ENCODE measurements around the gene BMPR1A.

Gene BMPR1A

GRCh38 chr10:86817246-86817645 lies 60.8 kb downstream of the BMPR1A start:
- Histone ChIP-seq H3K4me1 (ENCODE audit: control insufficient read depth in 2 of 2, insufficient read depth in 2 of 2, low read length in 2 of 2) (no peaks in the 10 kb centered on the region), H3K4me3 (ENCODE audit: low read length in 2 of 2) (no peak overlapping the region), H3K27ac (ENCODE audit: low read depth in 2 of 2, low read length in 2 of 2) (no peak overlapping the region)

GRCh38 chr10:86819567-86819966 lies 63.1 kb downstream of the BMPR1A start:
- H3K4me3 ChIP-seq (ENCODE audit: low read length in 2 of 2), result no peak overlapping the region
- no peaks in the 10 kb centered on the region for H3K4me1 ChIP-seq (ENCODE audit: control insufficient read depth in 2 of 2, insufficient read depth in 2 of 2, low read length in 2 of 2)
- no peak overlapping the region for H3K9ac ChIP-seq (ENCODE audit: low read depth in 1 of 2, low read length in 2 of 2)
- H3K9me3 ChIP-seq (ENCODE audit: control insufficient read depth in 2 of 2, low read length in 2 of 2), result no peaks in the 10 kb centered on the region
- no peaks in the 10 kb centered on the region for H3K27me3 ChIP-seq (ENCODE audit: control insufficient read depth in 2 of 2, insufficient read depth in 2 of 2, low read length in 2 of 2)
- no peak overlapping the region for H3K27ac ChIP-seq (ENCODE audit: low read depth in 2 of 2, low read length in 2 of 2)
- H3K36me3 ChIP-seq (ENCODE audit: control insufficient read depth in 2 of 2, insufficient read depth in 2 of 2, low read length in 2 of 2), result no peaks in the 10 kb centered on the region

More at GRCh38 chr10:86817246-86817645, 60.8 kb downstream of the BMPR1A start:
- no peak overlapping the region for H3K9ac ChIP-seq (ENCODE audit: low read depth in 1 of 2, low read length in 2 of 2)
- H3K27me3 ChIP-seq (ENCODE audit: control insufficient read depth in 2 of 2, insufficient read depth in 2 of 2, low read length in 2 of 2), result no peaks in the 10 kb centered on the region
- no peaks in the 10 kb centered on the region for H3K9me3 ChIP-seq (ENCODE audit: control insufficient read depth in 2 of 2, low read length in 2 of 2)
- no peaks in the 10 kb centered on the region for H3K36me3 ChIP-seq (ENCODE audit: control insufficient read depth in 2 of 2, insufficient read depth in 2 of 2, low read length in 2 of 2)

GRCh38 chr10:86820509-86820908 lies 64.1 kb downstream of the BMPR1A start:
- H3K9ac ChIP-seq (ENCODE audit: low read depth in 1 of 2, low read length in 2 of 2), result no peak overlapping the region
- no peaks in the 10 kb centered on the region for H3K27me3 ChIP-seq (ENCODE audit: control insufficient read depth in 2 of 2, insufficient read depth in 2 of 2, low read length in 2 of 2)
- no peaks in the 10 kb centered on the region for H3K36me3 ChIP-seq (ENCODE audit: control insufficient read depth in 2 of 2, insufficient read depth in 2 of 2, low read length in 2 of 2)
- H3K4me3 ChIP-seq (ENCODE audit: low read length in 2 of 2), result no peak overlapping the region
- no peaks in the 10 kb centered on the region for H3K9me3 ChIP-seq (ENCODE audit: control insufficient read depth in 2 of 2, low read length in 2 of 2)
- no peak overlapping the region for H3K27ac ChIP-seq (ENCODE audit: low read depth in 2 of 2, low read length in 2 of 2)
- H3K4me1 ChIP-seq (ENCODE audit: control insufficient read depth in 2 of 2, insufficient read depth in 2 of 2, low read length in 2 of 2), result no peaks in the 10 kb centered on the region

DNA sequence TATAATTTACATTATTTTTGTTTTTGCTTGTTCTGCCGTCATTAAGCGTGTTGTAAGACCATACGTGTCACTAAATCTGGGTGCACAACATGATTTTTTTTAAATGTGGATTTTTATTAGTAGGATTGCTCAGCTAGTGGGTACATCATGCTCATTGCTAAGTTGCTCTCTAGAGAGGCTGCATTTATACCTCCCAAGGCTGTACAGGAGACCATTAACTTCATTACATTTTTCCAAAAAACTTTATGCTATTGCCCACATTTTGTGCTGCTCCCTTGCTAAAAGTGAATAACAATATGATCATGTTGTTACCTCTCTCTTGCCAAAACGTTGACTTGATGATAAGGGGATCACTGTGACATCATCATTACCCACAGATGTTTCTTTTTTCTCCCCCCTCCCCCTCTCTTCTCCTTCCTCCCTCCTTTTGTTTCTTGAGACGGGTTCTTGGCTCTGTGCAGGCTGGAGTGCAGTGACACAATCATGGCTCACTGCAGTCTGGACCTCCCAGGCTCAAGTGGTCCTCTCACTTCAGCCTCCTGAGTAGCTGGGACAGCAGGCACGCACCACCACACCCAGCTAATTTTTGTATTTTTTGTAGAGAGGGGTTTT lies 65.1 kb downstream of the BMPR1A start:
- no peaks in the 10 kb centered on the region for H3K4me1 ChIP-seq (ENCODE audit: control insufficient read depth in 2 of 2, insufficient read depth in 2 of 2, low read length in 2 of 2)

GRCh38 chr10:86823565-86823964 lies 67.1 kb downstream of the BMPR1A start:
- no peaks in the 10 kb centered on the region for H3K9me3 ChIP-seq (ENCODE audit: control insufficient read depth in 2 of 2, low read length in 2 of 2)
- no peak overlapping the region for H3K9ac ChIP-seq (ENCODE audit: low read depth in 1 of 2, low read length in 2 of 2)
- H3K4me1 ChIP-seq (ENCODE audit: control insufficient read depth in 2 of 2, insufficient read depth in 2 of 2, low read length in 2 of 2), result no peaks in the 10 kb centered on the region
- no peak overlapping the region for H3K27ac ChIP-seq (ENCODE audit: low read depth in 2 of 2, low read length in 2 of 2)
- no peaks in the 10 kb centered on the region for H3K36me3 ChIP-seq (ENCODE audit: control insufficient read depth in 2 of 2, insufficient read depth in 2 of 2, low read length in 2 of 2)
- no peaks in the 10 kb centered on the region for H3K27me3 ChIP-seq (ENCODE audit: control insufficient read depth in 2 of 2, insufficient read depth in 2 of 2, low read length in 2 of 2)
- no peak overlapping the region for H3K4me3 ChIP-seq (ENCODE audit: low read length in 2 of 2)

More for the DNA sequence above, 65.1 kb downstream of the BMPR1A start:
- no peaks in the 10 kb centered on the region for H3K27me3 ChIP-seq (ENCODE audit: control insufficient read depth in 2 of 2, insufficient read depth in 2 of 2, low read length in 2 of 2)
- H3K9me3 ChIP-seq (ENCODE audit: control insufficient read depth in 2 of 2, low read length in 2 of 2), result no peaks in the 10 kb centered on the region
- no peak overlapping the region for H3K4me3 ChIP-seq (ENCODE audit: low read length in 2 of 2)
- no peaks in the 10 kb centered on the region for H3K36me3 ChIP-seq (ENCODE audit: control insufficient read depth in 2 of 2, insufficient read depth in 2 of 2, low read length in 2 of 2)
- H3K9ac ChIP-seq (ENCODE audit: low read depth in 1 of 2, low read length in 2 of 2), result no peak overlapping the region
- H3K27ac ChIP-seq (ENCODE audit: low read depth in 2 of 2, low read length in 2 of 2), result no peak overlapping the region

DNA sequence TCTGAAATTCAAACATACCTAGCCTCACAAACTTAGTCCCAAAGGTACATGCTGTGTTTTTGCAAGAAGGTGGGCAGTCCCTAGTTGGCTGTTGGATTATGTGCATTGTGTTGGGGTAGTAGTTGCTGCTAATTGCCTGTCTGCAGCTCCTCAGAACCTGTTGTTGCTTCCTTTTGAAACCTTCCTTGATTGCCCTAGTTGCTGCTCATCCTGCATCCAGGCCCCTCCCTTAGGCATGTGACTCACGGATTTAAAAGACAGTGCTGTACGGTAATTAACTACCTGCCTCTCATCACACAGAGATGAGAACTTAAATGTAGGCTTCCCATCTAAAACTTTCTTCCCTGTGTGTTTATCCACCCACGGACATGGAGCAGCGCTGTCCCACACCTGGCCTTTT lies 67.7 kb downstream of the BMPR1A start:
- Histone ChIP-seq H3K9ac (ENCODE audit: low read depth in 1 of 2, low read length in 2 of 2) (no peak overlapping the region), H3K27me3 (ENCODE audit: control insufficient read depth in 2 of 2, insufficient read depth in 2 of 2, low read length in 2 of 2) (no peaks in the 10 kb centered on the region), H3K27ac (ENCODE audit: low read depth in 2 of 2, low read length in 2 of 2) (no peak overlapping the region), H3K36me3 (ENCODE audit: control insufficient read depth in 2 of 2, insufficient read depth in 2 of 2, low read length in 2 of 2) (no peaks in the 10 kb centered on the region), H3K9me3 (ENCODE audit: control insufficient read depth in 2 of 2, low read length in 2 of 2) (no peaks in the 10 kb centered on the region), H3K4me1 (ENCODE audit: control insufficient read depth in 2 of 2, insufficient read depth in 2 of 2, low read length in 2 of 2) (no peaks in the 10 kb centered on the region), H3K4me3 (ENCODE audit: low read length in 2 of 2) (no peak overlapping the region)

DNA sequence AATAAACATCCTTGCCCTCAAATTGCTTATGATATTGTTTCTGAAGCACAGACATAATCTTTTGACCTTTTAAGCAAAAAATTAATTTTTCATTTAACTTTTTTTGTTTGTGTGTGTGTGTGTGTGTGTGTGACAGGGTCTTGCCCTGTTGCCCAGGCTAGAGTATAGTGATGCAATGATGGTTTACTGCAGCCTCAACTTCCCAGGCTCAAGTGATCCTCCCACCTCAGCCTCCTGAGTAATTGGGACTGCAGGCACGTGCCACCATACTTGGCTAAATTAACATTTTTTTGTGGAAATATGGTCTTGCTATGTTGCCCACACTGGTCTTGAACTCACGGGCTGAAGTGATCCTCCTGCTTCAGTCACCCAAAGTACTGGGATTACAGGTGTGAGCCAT lies 68.9 kb downstream of the BMPR1A start:
- no peak overlapping the region for H3K9ac ChIP-seq (ENCODE audit: low read depth in 1 of 2, low read length in 2 of 2)
- no peaks in the 10 kb centered on the region for H3K36me3 ChIP-seq (ENCODE audit: control insufficient read depth in 2 of 2, insufficient read depth in 2 of 2, low read length in 2 of 2)
- peaks cover 3 to 6% of the 10 kb centered on the region in 2 donors for H3K4me1 ChIP-seq (ENCODE audit: control insufficient read depth in 2 of 2, insufficient read depth in 2 of 2, low read length in 2 of 2)
- no peak overlapping the region for H3K4me3 ChIP-seq (ENCODE audit: low read length in 2 of 2)
- H3K27ac ChIP-seq (ENCODE audit: low read depth in 2 of 2, low read length in 2 of 2), result no peak overlapping the region
- no peaks in the 10 kb centered on the region for H3K9me3 ChIP-seq (ENCODE audit: control insufficient read depth in 2 of 2, low read length in 2 of 2)
- no peaks in the 10 kb centered on the region for H3K27me3 ChIP-seq (ENCODE audit: control insufficient read depth in 2 of 2, insufficient read depth in 2 of 2, low read length in 2 of 2)

DNA sequence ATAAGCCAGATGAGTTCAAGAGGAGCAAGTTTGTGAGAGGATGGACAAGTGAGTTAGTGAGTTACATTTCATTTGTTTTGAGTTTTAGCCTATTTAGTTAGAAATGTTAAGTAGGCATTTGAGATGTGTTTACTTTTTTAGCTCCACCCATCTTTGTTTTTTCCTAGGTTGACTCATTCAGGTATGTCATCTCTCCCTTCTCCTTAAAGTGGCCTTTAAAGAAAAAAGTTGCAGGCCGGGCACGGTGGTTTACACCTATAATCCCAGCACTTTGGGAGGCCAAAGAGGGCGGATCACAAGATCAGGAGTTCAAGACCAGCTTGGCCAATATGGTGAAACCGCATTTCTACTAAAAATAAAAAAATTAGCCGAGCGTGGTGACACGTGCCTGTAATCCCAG lies 71.2 kb downstream of the BMPR1A start:
- Histone ChIP-seq H3K27ac (ENCODE audit: low read depth in 2 of 2, low read length in 2 of 2) (no peak overlapping the region), H3K4me3 (ENCODE audit: low read length in 2 of 2) (no peak overlapping the region), H3K9ac (ENCODE audit: low read depth in 1 of 2, low read length in 2 of 2) (no peak overlapping the region), H3K27me3 (ENCODE audit: control insufficient read depth in 2 of 2, insufficient read depth in 2 of 2, low read length in 2 of 2) (no peaks in the 10 kb centered on the region), H3K9me3 (ENCODE audit: control insufficient read depth in 2 of 2, low read length in 2 of 2) (no peaks in the 10 kb centered on the region), H3K36me3 (ENCODE audit: control insufficient read depth in 2 of 2, insufficient read depth in 2 of 2, low read length in 2 of 2) (no peaks in the 10 kb centered on the region), H3K4me1 (ENCODE audit: control insufficient read depth in 2 of 2, insufficient read depth in 2 of 2, low read length in 2 of 2) (peaks cover 3 to 6% of the 10 kb centered on the region in 2 donors)

DNA sequence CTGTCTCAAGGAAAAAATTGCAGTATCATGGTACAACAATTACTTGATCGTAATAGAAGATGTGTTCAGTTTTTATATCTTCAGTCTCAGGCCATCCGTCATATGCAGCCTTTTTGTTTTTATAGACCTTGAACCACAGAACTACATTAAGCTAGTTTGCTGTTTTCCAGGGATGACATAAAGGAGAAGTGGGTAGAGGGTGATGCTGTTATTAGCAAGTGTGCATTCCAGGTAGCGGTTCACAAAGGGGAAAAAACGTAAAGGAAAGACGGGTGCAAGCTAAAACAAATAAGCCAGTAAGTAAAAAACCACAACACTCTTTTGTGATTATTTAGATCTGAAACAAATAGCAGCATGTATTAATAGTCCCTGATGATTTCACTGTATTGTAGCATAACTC lies 71.7 kb downstream of the BMPR1A start:
- peaks cover 3 to 6% of the 10 kb centered on the region in 2 donors for H3K4me1 ChIP-seq (ENCODE audit: control insufficient read depth in 2 of 2, insufficient read depth in 2 of 2, low read length in 2 of 2)
- H3K36me3 ChIP-seq (ENCODE audit: control insufficient read depth in 2 of 2, insufficient read depth in 2 of 2, low read length in 2 of 2), result no peaks in the 10 kb centered on the region
- no peaks in the 10 kb centered on the region for H3K27me3 ChIP-seq (ENCODE audit: control insufficient read depth in 2 of 2, insufficient read depth in 2 of 2, low read length in 2 of 2)
- no peak overlapping the region for H3K9ac ChIP-seq (ENCODE audit: low read depth in 1 of 2, low read length in 2 of 2)
- H3K9me3 ChIP-seq (ENCODE audit: control insufficient read depth in 2 of 2, low read length in 2 of 2), result no peaks in the 10 kb centered on the region
- no peak overlapping the region for H3K27ac ChIP-seq (ENCODE audit: low read depth in 2 of 2, low read length in 2 of 2)
- H3K4me3 ChIP-seq (ENCODE audit: low read length in 2 of 2), result no peak overlapping the region

DNA sequence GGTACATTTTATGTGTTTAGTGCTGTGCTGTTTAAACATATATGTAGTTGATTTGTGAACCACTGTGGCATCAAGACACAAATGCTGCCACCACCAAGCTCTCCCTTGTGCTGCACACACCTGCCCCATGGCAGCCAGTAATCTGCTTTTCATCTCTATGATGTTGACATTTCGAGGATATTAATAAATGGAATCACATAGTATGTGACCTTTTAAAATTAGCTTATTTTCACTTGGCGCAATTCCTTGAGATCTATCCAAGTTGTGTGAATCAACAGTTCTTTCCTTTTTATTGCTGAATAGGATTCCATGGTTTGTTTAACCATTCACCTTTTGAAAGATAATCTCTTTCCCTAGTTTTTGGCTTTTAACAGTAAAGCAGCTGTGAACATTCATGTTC lies 73.1 kb downstream of the BMPR1A start:
- Histone ChIP-seq H3K4me1 (ENCODE audit: control insufficient read depth in 2 of 2, insufficient read depth in 2 of 2, low read length in 2 of 2) (peaks cover 3 to 6% of the 10 kb centered on the region in 2 donors), H3K4me3 (ENCODE audit: low read length in 2 of 2) (no peak overlapping the region), H3K36me3 (ENCODE audit: control insufficient read depth in 2 of 2, insufficient read depth in 2 of 2, low read length in 2 of 2) (no peaks in the 10 kb centered on the region), H3K9ac (ENCODE audit: low read depth in 1 of 2, low read length in 2 of 2) (no peak overlapping the region), H3K27ac (ENCODE audit: low read depth in 2 of 2, low read length in 2 of 2) (no peak overlapping the region), H3K9me3 (ENCODE audit: control insufficient read depth in 2 of 2, low read length in 2 of 2) (no peaks in the 10 kb centered on the region), H3K27me3 (ENCODE audit: control insufficient read depth in 2 of 2, insufficient read depth in 2 of 2, low read length in 2 of 2) (no peaks in the 10 kb centered on the region)
